ENCODE measurements around the gene STAT3.

The STAT3 gene

DNA sequence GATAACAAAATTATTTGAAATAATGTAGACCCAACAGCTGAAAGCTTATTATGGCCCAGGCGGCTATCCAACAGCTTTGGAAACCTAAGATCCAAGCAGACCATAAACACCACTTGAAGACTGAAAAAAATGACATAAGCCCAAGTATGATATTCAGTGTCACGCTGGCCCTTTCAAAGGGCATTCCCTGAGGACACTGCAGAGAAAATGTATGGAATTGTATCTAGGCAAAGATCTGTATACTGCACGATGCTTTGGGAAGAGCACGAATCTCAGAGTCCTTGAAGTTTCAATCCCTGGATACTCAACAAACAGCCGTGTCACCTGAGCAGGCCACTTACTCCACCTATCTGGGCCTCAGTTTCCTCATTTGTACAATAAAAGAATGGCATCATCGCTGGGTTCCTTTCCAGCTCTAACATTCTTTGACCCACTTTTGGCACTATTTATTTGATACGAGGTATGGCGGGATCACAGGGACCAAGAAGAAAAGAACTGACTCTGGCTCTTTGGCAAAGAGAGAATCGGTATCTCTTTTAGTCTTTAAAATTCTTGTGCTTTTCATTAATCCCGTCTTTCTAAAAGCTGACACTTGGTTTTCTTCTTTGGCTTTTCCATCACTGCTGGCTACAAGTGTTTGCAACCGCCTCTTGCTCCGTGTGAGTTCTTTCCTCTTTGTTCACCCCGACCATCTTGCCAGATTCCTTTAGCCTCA lies 113.3 kb downstream of the STAT3 start:
- Histone ChIP-seq H3K9me3 (ENCODE audit: control insufficient read depth, low read length) (no peaks in the 10 kb centered on the region), H3K27ac (ENCODE audit: insufficient read depth, low read length, poor library complexity, severe bottlenecking) (peak overlapping the region; percentile 79), H3K4me1 (ENCODE audit: control insufficient read depth, insufficient read depth, low read length, poor library complexity, severe bottlenecking) (peaks cover 19% of the 10 kb centered on the region), H3K4me3 (ENCODE audit: insufficient read depth, low read depth, low read length, poor library complexity, severe bottlenecking) (peak overlapping the region; percentile 85), H3K36me3 (ENCODE audit: control insufficient read depth, insufficient read depth, low read length) (no peaks in the 10 kb centered on the region), H3K27me3 (replicated peaks; ENCODE audit: control insufficient read depth, insufficient read depth, low read length, poor library complexity, severe bottlenecking) (no peaks in the 10 kb centered on the region)
- DNase-seq = no peak

DNA sequence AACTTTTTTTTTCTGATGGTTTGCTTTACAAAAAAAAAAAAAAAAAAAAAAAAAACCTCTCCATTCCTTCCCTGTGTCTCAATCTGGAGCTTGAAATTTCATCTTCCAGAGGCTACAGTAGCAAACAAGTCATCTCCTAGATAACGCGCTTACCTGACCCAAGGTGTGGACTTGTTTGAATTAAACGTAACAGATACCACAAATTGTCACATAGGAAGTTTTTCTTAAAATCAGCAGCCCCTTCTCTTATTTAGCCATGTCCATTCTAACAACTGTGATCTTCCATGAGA lies 114.0 kb downstream of the STAT3 start:
- Histone ChIP-seq H3K4me1 (ENCODE audit: control insufficient read depth, insufficient read depth, low read length, poor library complexity, severe bottlenecking) (peaks cover 21% of the 10 kb centered on the region), H3K4me3 (ENCODE audit: insufficient read depth, low read depth, low read length, poor library complexity, severe bottlenecking) (peak overlapping the region; percentile 85), H3K27me3 (replicated peaks; ENCODE audit: control insufficient read depth, insufficient read depth, low read length, poor library complexity, severe bottlenecking) (no peaks in the 10 kb centered on the region), H3K36me3 (ENCODE audit: control insufficient read depth, insufficient read depth, low read length) (no peaks in the 10 kb centered on the region), H3K27ac (ENCODE audit: insufficient read depth, low read length, poor library complexity, severe bottlenecking) (peak overlapping the region; percentile 79), H3K9me3 (ENCODE audit: control insufficient read depth, low read length) (no peaks in the 10 kb centered on the region)
- DNase-seq = no peak

DNA sequence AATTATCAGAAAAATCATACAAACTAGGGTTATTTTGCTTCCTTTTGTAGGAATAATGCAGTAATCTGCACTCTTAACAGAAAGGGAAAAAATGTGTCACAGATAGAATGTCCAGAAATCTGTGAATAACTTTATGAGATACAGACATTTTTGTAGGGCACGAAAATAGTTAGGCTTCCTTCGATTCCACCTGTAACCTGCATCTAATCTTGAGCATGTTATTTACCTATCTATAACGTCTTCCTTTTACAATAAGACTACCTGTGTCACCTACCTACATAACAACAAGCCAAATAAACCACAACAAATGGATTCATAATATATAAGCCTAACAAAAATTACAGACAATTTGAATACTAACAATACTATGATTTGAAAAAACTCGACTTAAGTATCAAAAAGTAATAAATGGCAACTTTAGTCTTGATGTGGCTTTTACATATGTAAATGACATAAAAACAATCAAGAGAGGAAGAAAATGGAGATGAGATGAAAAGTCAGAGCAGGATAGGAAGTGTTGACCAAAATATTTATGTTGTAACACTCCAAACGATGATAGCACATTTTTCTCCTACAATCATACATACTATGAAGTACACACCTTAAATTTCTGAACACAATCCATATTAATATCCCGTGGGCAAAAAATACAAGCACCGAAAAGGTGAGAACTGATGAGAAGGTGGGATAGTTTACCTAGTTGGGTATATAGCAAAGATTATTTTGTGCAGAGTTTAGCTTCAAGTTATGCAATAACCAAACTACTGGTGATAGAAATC lies 114.6 kb downstream of the STAT3 start:
- no peak for DNase-seq
- H3K9me3 ChIP-seq (ENCODE audit: control insufficient read depth, low read length) = no peaks in the 10 kb centered on the region
- H3K4me3 ChIP-seq (ENCODE audit: insufficient read depth, low read depth, low read length, poor library complexity, severe bottlenecking) = peak overlapping the region; percentile 85
- H3K27ac ChIP-seq (ENCODE audit: insufficient read depth, low read length, poor library complexity, severe bottlenecking) = peak overlapping the region; percentile 79
- H3K4me1 ChIP-seq (ENCODE audit: control insufficient read depth, insufficient read depth, low read length, poor library complexity, severe bottlenecking) = peaks cover 24% of the 10 kb centered on the region
- H3K36me3 ChIP-seq (ENCODE audit: control insufficient read depth, insufficient read depth, low read length) = no peaks in the 10 kb centered on the region
- no peaks in the 10 kb centered on the region for H3K27me3 ChIP-seq (replicated peaks; ENCODE audit: control insufficient read depth, insufficient read depth, low read length, poor library complexity, severe bottlenecking)

DNA sequence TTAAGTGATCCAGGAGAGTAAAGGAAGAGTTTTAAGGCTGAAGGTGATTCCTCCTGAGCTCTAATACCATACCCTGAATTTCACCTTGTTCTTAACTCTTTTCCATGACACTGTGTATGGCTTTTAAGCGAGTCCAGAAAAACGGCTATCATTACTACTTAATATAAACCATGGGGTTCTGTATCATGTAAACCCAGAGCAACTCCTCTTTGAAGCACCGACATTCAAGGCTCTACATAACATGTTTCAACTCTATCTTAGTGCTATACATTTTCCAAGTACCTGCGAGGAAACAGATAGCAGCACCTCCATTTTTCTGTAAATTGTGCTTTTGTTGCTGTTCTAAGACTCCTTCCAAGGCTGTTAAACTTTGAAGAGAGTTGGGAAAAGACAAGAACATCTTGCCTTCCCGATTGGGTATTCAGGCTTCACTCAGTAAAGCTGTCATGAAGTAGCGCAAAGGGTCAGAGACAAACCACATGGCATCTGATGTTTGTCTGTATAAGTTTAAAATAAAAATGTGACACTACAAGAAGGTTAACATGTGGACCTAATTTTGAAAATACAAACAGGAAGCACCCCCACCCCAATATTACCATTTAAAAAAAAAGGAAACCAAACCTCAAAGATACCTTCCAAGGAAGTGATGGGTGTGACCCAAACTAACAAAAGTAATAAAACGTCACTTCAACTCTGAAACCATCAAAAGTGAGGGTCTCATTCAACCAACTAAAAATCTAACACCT lies 115.9 kb downstream of the STAT3 start:
- Histone ChIP-seq H3K4me1 (ENCODE audit: control insufficient read depth, insufficient read depth, low read length, poor library complexity, severe bottlenecking) (peaks cover 32% of the 10 kb centered on the region), H3K27me3 (replicated peaks; ENCODE audit: control insufficient read depth, insufficient read depth, low read length, poor library complexity, severe bottlenecking) (no peaks in the 10 kb centered on the region), H3K9me3 (ENCODE audit: control insufficient read depth, low read length) (no peaks in the 10 kb centered on the region), H3K27ac (ENCODE audit: insufficient read depth, low read length, poor library complexity, severe bottlenecking) (peak overlapping the region; percentile 79), H3K36me3 (ENCODE audit: control insufficient read depth, insufficient read depth, low read length) (no peaks in the 10 kb centered on the region), H3K4me3 (ENCODE audit: insufficient read depth, low read depth, low read length, poor library complexity, severe bottlenecking) (peak overlapping the region; percentile 85)
- DNase-seq = no peak

DNA sequence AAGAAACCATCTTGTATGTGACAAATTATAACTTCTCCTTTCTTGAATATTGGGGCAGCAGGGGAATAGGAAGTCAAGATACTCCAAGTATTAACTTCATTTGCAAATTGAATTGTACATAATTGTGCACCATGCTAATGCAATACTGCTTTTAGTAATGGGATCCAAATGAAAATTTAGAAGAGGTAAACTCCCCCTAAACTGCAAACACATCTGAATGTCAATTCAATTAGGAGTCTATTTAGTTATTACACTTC lies 116.5 kb downstream of the STAT3 start:
- H3K27ac ChIP-seq (ENCODE audit: insufficient read depth, low read length, poor library complexity, severe bottlenecking) = peak overlapping the region; percentile 79
- no peaks in the 10 kb centered on the region for H3K9me3 ChIP-seq (ENCODE audit: control insufficient read depth, low read length)
- DNase-seq = no peak
- no peaks in the 10 kb centered on the region for H3K27me3 ChIP-seq (replicated peaks; ENCODE audit: control insufficient read depth, insufficient read depth, low read length, poor library complexity, severe bottlenecking)
- no peaks in the 10 kb centered on the region for H3K36me3 ChIP-seq (ENCODE audit: control insufficient read depth, insufficient read depth, low read length)
- H3K4me1 ChIP-seq (ENCODE audit: control insufficient read depth, insufficient read depth, low read length, poor library complexity, severe bottlenecking) = peaks cover 26% of the 10 kb centered on the region
- peak overlapping the region; percentile 85 for H3K4me3 ChIP-seq (ENCODE audit: insufficient read depth, low read depth, low read length, poor library complexity, severe bottlenecking)

DNA sequence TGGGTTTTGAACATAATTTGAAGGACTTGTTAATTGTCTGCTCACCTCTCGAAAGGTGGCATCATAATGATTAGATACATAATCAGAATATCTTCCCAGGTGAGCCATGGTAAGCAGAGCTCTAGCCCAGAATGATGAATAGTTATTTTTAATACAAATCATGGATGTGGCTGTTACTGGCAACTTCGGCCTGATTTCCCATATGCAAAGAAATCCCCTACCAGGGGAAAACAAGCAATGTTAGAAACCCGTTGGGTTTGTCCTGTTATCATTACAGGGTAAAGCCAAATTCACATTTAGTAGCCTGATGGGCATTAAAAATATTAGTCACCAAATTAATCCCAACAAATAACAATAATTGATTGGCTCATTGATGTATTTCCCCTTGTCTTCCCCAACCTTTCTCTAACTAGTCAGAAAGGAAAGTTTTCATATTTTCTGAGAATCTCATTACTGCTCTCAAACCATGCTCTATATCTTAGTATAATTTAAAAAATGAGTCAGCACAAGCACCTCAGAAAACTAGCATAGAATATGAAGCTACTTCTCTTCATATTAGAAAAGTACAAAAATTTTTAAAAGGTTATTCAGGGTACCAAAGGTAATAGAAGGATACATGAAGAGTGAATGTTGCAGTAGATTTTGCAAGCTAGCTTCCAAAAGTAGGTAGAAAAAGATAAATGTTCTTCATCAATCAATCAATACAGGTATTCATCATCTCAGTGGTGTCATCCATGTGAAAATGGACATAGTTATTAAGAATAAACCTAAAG lies 117.0 kb downstream of the STAT3 start:
- no peak for DNase-seq
- Histone ChIP-seq H3K4me1 (ENCODE audit: control insufficient read depth, insufficient read depth, low read length, poor library complexity, severe bottlenecking) (peaks cover 28% of the 10 kb centered on the region), H3K4me3 (ENCODE audit: insufficient read depth, low read depth, low read length, poor library complexity, severe bottlenecking) (peak overlapping the region; percentile 4), H3K9me3 (ENCODE audit: control insufficient read depth, low read length) (no peaks in the 10 kb centered on the region), H3K36me3 (ENCODE audit: control insufficient read depth, insufficient read depth, low read length) (no peaks in the 10 kb centered on the region), H3K27me3 (replicated peaks; ENCODE audit: control insufficient read depth, insufficient read depth, low read length, poor library complexity, severe bottlenecking) (no peaks in the 10 kb centered on the region), H3K27ac (ENCODE audit: insufficient read depth, low read length, poor library complexity, severe bottlenecking) (peak overlapping the region; percentile 79)

DNA sequence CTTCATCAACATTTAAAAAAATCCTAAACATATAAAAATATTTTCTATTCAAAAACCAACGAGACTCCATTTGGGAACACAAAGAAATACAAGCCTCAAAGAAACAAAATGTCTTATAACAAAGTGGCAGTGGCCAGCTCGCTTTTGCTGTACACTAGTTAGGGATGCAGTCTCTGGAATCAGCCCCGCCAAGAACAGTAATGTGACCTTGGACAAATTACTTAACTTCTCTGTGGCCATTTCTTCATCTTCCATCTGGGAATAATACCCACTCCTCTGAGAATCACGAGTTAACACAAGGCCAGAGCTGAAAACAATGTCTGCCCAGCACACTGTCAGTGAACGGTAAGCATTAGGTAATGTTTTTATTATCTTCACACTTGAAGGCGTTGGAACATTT lies 117.6 kb downstream of the STAT3 start:
- DNase-seq = no peak

DNA sequence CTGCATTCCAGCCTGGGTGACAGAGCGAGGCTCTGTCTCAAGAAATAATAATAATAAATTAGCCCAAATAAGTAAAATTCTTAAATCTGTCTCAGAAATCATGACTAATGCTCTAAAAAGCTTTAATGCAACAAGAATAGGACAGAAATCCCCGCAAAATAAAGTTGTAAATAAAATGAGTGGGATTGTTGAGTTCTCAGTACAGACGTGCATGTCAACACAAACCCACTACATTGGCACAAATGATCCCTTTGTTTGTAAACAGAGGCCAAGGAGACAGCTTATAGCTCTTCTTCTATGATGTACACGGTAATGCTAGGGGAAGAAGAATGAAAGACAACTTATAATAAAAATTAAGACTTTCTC lies 118.1 kb downstream of the STAT3 start:
- no peaks in the 10 kb centered on the region for H3K27me3 ChIP-seq (replicated peaks; ENCODE audit: control insufficient read depth, insufficient read depth, low read length, poor library complexity, severe bottlenecking)
- H3K4me1 ChIP-seq (ENCODE audit: control insufficient read depth, insufficient read depth, low read length, poor library complexity, severe bottlenecking) = peaks cover 29% of the 10 kb centered on the region
- no peaks in the 10 kb centered on the region for H3K36me3 ChIP-seq (ENCODE audit: control insufficient read depth, insufficient read depth, low read length)
- H3K27ac ChIP-seq (ENCODE audit: insufficient read depth, low read length, poor library complexity, severe bottlenecking) = peak overlapping the region; percentile 79
- DNase-seq = no peak
- no peak overlapping the region for H3K4me3 ChIP-seq (ENCODE audit: insufficient read depth, low read depth, low read length, poor library complexity, severe bottlenecking)
- H3K9me3 ChIP-seq (ENCODE audit: control insufficient read depth, low read length) = no peaks in the 10 kb centered on the region

More for the DNA sequence above, 117.6 kb downstream of the STAT3 start:
- Histone ChIP-seq H3K36me3 (ENCODE audit: control insufficient read depth, insufficient read depth, low read length) (no peaks in the 10 kb centered on the region), H3K4me3 (ENCODE audit: insufficient read depth, low read depth, low read length, poor library complexity, severe bottlenecking) (no peak overlapping the region), H3K4me1 (ENCODE audit: control insufficient read depth, insufficient read depth, low read length, poor library complexity, severe bottlenecking) (peaks cover 29% of the 10 kb centered on the region), H3K27me3 (replicated peaks; ENCODE audit: control insufficient read depth, insufficient read depth, low read length, poor library complexity, severe bottlenecking) (no peaks in the 10 kb centered on the region), H3K9me3 (ENCODE audit: control insufficient read depth, low read length) (no peaks in the 10 kb centered on the region), H3K27ac (ENCODE audit: insufficient read depth, low read length, poor library complexity, severe bottlenecking) (peak overlapping the region; percentile 79)

DNA sequence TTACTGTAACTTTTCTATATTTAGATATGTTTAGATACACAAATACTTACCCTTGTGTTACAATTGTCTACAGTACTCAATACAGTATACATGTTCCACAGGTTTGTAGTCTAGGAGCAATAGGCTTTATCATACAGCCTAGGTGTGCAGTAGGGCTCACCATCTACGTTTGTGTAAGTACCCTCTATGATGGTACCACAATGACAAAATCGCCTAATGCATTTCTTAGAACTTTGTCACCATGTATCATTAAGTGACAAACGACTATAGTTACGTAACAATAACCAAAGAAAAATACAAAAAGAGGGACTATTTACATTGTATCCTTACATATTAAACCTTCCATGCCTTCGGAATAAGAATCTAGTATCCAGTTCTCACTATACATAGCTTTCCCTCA lies 120.0 kb downstream of the STAT3 start:
- Histone ChIP-seq H3K36me3 (ENCODE audit: control insufficient read depth, insufficient read depth, low read length) (no peaks in the 10 kb centered on the region), H3K9me3 (ENCODE audit: control insufficient read depth, low read length) (no peaks in the 10 kb centered on the region), H3K27me3 (replicated peaks; ENCODE audit: control insufficient read depth, insufficient read depth, low read length, poor library complexity, severe bottlenecking) (no peaks in the 10 kb centered on the region), H3K4me1 (ENCODE audit: control insufficient read depth, insufficient read depth, low read length, poor library complexity, severe bottlenecking) (peaks cover 29% of the 10 kb centered on the region), H3K27ac (ENCODE audit: insufficient read depth, low read length, poor library complexity, severe bottlenecking) (peak overlapping the region; percentile 79), H3K4me3 (ENCODE audit: insufficient read depth, low read depth, low read length, poor library complexity, severe bottlenecking) (no peak overlapping the region)
- no peak for DNase-seq

Measured in effector memory CD4-positive, alpha-beta T cell (primary cell).